ENCODE data around the gene ZNF624. TPM values are rescaled to one million over a fixed set of nuclear protein-coding genes. Genes with fewer than 3 reads are reported as not detected.

The ZNF624 gene
- total RNA-seq (2022; extraction: Qiagen RNA extraction; ENCODE audit: low read depth): 1.0 to 2.3 TPM (median 2.0 TPM) in 5 replicates

DNA sequence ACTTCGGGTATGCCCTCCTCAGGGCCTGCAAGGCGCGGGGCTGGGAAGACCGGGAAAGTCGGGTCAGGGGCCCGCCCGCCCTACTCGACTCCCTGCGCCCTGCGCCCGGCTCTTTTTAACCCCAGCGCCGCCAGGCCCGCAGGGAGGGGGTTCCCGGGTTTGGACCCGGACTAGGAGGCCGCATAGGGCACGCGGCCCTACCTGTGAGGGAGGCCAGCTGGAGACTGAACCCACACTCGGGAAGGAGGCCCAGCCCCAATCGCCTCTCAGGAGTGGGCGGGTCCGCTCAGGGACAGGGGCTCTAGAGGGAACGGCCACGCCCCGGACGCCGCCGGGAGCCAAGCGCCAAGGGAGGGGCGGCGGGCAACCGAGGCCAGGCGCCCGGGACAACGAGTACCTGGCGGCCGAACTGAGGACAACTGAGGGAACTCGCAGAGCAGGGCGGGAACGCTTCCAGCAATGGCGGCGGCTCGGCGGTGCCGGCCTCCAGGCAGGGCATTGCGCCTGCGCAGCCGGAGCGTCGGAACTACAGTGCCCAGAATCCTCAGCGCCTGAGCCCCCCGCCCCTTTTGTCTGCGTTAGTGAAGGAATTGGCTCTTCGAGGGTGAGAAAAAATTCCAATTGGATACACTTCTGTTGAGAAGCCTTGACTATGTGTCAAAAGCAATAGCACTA is at the start of gene ZNF624:
TSS of gene ZNF624 (minus strand) at position 484 of the 675 bp plus-strand sequence.

DNA sequence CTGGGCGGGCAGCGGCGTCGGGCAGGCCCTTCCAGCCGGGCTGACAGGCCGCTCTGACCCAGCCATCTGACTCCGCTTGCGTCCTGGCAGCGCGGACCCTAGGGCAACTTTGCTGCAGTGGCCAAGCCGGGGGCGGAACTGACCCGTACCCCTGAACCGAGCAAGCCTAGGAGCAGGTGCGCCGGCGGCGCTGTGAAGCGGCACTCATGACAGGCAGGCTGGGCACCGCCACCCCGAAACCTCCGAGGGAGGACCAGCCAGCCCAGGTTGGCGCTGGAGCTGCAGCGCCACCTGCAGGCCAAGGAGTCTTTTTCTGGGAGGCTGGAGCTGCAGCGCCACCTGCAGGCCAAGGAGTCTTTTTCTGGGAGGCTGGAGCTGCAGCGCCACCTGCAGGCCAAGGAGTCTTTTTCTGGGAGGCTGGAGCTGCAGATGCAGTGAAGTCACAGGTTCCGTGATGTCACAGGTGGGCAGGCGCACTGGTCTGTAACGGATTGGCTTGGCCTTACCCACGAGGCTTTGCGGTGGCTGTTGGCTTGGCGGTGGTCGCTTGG is 36.2 kb upstream of the ZNF624 start, which contains the start of gene CCDC144A:
TSS of gene CCDC144A (plus strand) at position 511 of the 551 bp plus-strand sequence. CDS start 160 bp downstream, outside the sequence.

Other genes starting within 250 kb of the ZNF624 start
- gene TRPV2, start 238.3 kb downstream of the ZNF624 start, total RNA-seq (2022; extraction: Qiagen RNA extraction; ENCODE audit: low read depth): 0.13 to 0.86 TPM (median 0.40 TPM) in 4 of 5 replicates, not detected in the other
- gene LRRC75A, start 161.7 kb downstream of the ZNF624 start, total RNA-seq (2022; extraction: Qiagen RNA extraction; ENCODE audit: low read depth): 1.1 to 1.5 TPM (median 1.2 TPM) in 5 replicates
- gene ZNF287, start 84.6 kb downstream of the ZNF624 start, total RNA-seq (2022; extraction: Qiagen RNA extraction; ENCODE audit: low read depth): 7.8 to 19.8 TPM (median 13.9 TPM) in 5 replicates
- 0.42 to 2.3 TPM (median 1.5 TPM) in 5 replicates for gene CCDC144A, start 36.4 kb upstream of the ZNF624 start, total RNA-seq (2022; extraction: Qiagen RNA extraction; ENCODE audit: low read depth)